Measurements from ENCODE around the gene ADAP1.

ADAP1 gene

DNA sequence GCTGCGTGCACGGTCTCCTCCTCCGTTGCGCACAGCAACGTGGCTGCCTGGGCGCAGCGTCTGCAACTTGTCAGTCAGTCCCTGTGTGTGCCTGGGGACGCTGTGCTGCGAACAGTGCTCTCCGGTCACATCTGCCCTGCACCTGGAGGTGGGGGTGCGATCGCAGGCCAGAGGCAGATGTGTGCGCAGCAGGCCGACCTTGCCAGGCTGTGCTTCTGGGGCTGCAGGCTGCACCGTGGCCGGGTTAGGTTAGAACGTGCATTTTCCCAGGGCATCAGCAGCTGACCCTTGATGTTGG is 86.3 kb downstream of the ADAP1 start:
- H3K36me3 ChIP-seq (ENCODE audit: control insufficient read depth in 1 of 2, insufficient read depth in 2 of 2, low read length in 2 of 2), result peaks cover 50 to 54% of the 10 kb centered on the region in 2 experiments
- no peaks in the 10 kb centered on the region for H3K27me3 ChIP-seq (ENCODE audit: insufficient read depth, low read length)
- H2BK5ac ChIP-seq (ENCODE audit: low read depth, low read length, poor library complexity), result no peak overlapping the region
- peaks cover 1% of the 10 kb centered on the region for H3K9me3 ChIP-seq (ENCODE audit: insufficient read depth, low read depth, low read length)
- no peaks in the 10 kb centered on the region for H3K4me1 ChIP-seq (ENCODE audit: control insufficient read depth in 1 of 2, insufficient read depth in 2 of 2, low read length in 2 of 2)
- no peak overlapping the region for H3K4me3 ChIP-seq (ENCODE audit: low read depth, low read length)
- DNase-seq, result no peak
- no peak overlapping the region for H2AK5ac ChIP-seq (ENCODE audit: low read length)
- H3K9ac ChIP-seq (ENCODE audit: low read length), result no peak overlapping the region
- no CpG with 5 or more reads among the region's 17 CpGs for WGBS (ENCODE audit: extremely low coverage, insufficient coverage, insufficient read length)
- no peak overlapping the region for H3K14ac ChIP-seq (ENCODE audit: low read length)
- no peak overlapping the region for H4K12ac ChIP-seq (ENCODE audit: low read depth, low read length)
- H3K18ac ChIP-seq (ENCODE audit: low read length), result peak overlapping the region; percentile 33
- no peak overlapping the region for H3K27ac ChIP-seq (ENCODE audit: low read depth, low read length)
- H3K4me2 ChIP-seq (ENCODE audit: low read length), result no peak overlapping the region
- H3K79me1 ChIP-seq (ENCODE audit: low read length), result no peaks in the 10 kb centered on the region
- H3K23ac ChIP-seq (ENCODE audit: low read length), result no peak overlapping the region
- H2BK12ac ChIP-seq (ENCODE audit: low read length), result no peak overlapping the region
- H3K79me2 ChIP-seq (ENCODE audit: control insufficient read depth, insufficient read depth, low read length, poor library complexity), result no peaks in the 10 kb centered on the region
- H2AFZ ChIP-seq (ENCODE audit: insufficient read depth, low read length, poor library complexity), result no peak overlapping the region
- H4K8ac ChIP-seq (ENCODE audit: low read depth, low read length), result no peak overlapping the region
- no peak overlapping the region for H2BK120ac ChIP-seq (ENCODE audit: insufficient read depth, low read length, poor library complexity)
- no peak overlapping the region for H3K4ac ChIP-seq (ENCODE audit: low read depth, low read length)
- H4K91ac ChIP-seq (ENCODE audit: low read depth, low read length), result no peak overlapping the region

DNA sequence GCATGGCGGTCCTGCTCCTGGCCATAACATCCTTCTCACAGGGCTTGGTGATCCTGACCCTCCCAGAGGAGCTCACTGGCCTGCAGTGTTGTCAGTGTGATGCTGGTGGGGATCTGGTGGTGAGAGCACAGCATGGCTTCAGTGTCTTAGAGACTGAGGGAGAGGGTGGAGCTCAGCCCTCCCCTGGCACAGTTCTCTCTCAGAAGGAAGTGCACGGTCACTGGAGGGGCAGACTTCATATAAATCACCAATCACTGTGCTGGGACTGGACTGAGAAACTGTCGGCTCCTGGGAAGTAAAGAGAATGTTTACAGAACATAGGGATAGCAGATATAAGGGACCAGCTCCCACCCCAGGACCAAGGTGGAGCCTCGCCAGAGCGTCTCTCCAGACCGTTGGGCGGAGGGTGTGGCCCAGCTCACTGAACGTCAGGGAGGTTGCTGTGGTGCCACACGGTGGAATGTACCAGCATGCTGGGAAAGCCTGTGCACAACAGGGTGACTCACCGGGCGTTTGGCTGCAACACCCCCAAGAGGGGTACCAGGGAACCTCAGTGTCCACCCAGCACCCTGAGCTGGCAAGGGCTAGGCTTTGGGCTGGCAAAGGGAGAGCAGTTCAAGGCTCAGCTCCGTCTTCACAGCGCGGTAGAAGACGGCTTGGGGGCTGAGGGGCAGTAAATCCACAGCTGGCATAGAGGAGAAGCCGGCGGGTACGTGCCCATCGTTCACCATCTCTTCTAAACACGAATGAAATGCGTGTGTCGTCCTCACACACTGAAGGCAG is 86.9 kb downstream of the ADAP1 start:
- Histone ChIP-seq H3K23ac (ENCODE audit: low read length) (no peak overlapping the region), H3K14ac (ENCODE audit: low read length) (no peak overlapping the region), H3K4me2 (ENCODE audit: low read length) (no peak overlapping the region), H3K9ac (ENCODE audit: low read length) (no peak overlapping the region), H3K18ac (ENCODE audit: low read length) (no peak overlapping the region), H3K79me1 (ENCODE audit: low read length) (no peaks in the 10 kb centered on the region), H4K12ac (ENCODE audit: low read depth, low read length) (no peak overlapping the region), H2AFZ (ENCODE audit: insufficient read depth, low read length, poor library complexity) (no peak overlapping the region), H3K79me2 (ENCODE audit: control insufficient read depth, insufficient read depth, low read length, poor library complexity) (no peaks in the 10 kb centered on the region), H3K4me3 (ENCODE audit: low read depth, low read length) (no peak overlapping the region), H3K9me3 (ENCODE audit: insufficient read depth, low read depth, low read length) (peaks cover 1% of the 10 kb centered on the region), H2AK5ac (ENCODE audit: low read length) (no peak overlapping the region), H3K4ac (ENCODE audit: low read depth, low read length) (no peak overlapping the region), H3K4me1 (ENCODE audit: control insufficient read depth in 1 of 2, insufficient read depth in 2 of 2, low read length in 2 of 2) (no peaks in the 10 kb centered on the region), H4K91ac (ENCODE audit: low read depth, low read length) (no peak overlapping the region), H2BK5ac (ENCODE audit: low read depth, low read length, poor library complexity) (no peak overlapping the region), H2BK12ac (ENCODE audit: low read length) (no peak overlapping the region), H3K27me3 (ENCODE audit: insufficient read depth, low read length) (no peaks in the 10 kb centered on the region), H3K36me3 (ENCODE audit: control insufficient read depth in 1 of 2, insufficient read depth in 2 of 2, low read length in 2 of 2) (peaks cover 51 to 53% of the 10 kb centered on the region in 2 experiments), H3K27ac (ENCODE audit: low read depth, low read length) (no peak overlapping the region), H2BK120ac (ENCODE audit: insufficient read depth, low read length, poor library complexity) (no peak overlapping the region), H4K8ac (ENCODE audit: low read depth, low read length) (no peak overlapping the region)
- no CpG with 5 or more reads among the region's 22 CpGs for WGBS (ENCODE audit: extremely low coverage, insufficient coverage, insufficient read length)
- DNase-seq, result no peak

DNA sequence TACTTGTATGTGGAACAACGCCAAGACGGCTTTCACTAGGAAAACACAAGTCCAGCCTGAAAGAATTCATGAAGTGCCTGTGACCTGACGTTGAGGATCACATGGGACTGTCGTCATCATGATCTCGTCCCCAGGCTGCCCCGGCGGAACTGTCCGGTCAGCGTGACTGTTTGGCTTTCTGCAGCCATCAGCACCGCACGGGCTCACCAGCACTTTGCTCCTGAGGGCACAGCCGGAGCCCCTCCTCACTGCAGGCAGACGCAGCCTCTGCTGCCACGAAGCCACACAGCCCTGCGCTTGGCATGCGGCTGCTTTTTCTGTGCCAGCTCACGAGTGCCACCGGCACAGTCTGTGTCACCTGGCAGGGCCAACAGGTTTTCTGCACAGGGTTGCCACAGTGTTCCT is 87.5 kb downstream of the ADAP1 start:
- H2AFZ ChIP-seq (ENCODE audit: insufficient read depth, low read length, poor library complexity), result no peak overlapping the region
- no peaks in the 10 kb centered on the region for H3K27me3 ChIP-seq (ENCODE audit: insufficient read depth, low read length)
- no peak overlapping the region for H4K12ac ChIP-seq (ENCODE audit: low read depth, low read length)
- DNase-seq, result peak in 1 of 2 donors; percentile 45
- H3K79me1 ChIP-seq (ENCODE audit: low read length), result no peaks in the 10 kb centered on the region
- H3K23ac ChIP-seq (ENCODE audit: low read length), result no peak overlapping the region
- peaks cover 48 to 50% of the 10 kb centered on the region in 2 experiments for H3K36me3 ChIP-seq (ENCODE audit: control insufficient read depth in 1 of 2, insufficient read depth in 2 of 2, low read length in 2 of 2)
- WGBS (ENCODE audit: extremely low coverage, insufficient coverage, insufficient read length), result no CpG with 5 or more reads among the region's 18 CpGs
- no peak overlapping the region for H3K18ac ChIP-seq (ENCODE audit: low read length)
- no peak overlapping the region for H3K4me3 ChIP-seq (ENCODE audit: low read depth, low read length)
- H3K4ac ChIP-seq (ENCODE audit: low read depth, low read length), result no peak overlapping the region
- no peak overlapping the region for H3K4me2 ChIP-seq (ENCODE audit: low read length)
- no peak overlapping the region for H3K14ac ChIP-seq (ENCODE audit: low read length)
- H2BK12ac ChIP-seq (ENCODE audit: low read length), result no peak overlapping the region
- no peak overlapping the region for H4K8ac ChIP-seq (ENCODE audit: low read depth, low read length)
- peaks cover 1% of the 10 kb centered on the region for H3K9me3 ChIP-seq (ENCODE audit: insufficient read depth, low read depth, low read length)
- H2BK120ac ChIP-seq (ENCODE audit: insufficient read depth, low read length, poor library complexity), result no peak overlapping the region
- no peak overlapping the region for H3K27ac ChIP-seq (ENCODE audit: low read depth, low read length)
- no peak overlapping the region for H4K91ac ChIP-seq (ENCODE audit: low read depth, low read length)
- no peaks in the 10 kb centered on the region for H3K79me2 ChIP-seq (ENCODE audit: control insufficient read depth, insufficient read depth, low read length, poor library complexity)
- H2BK5ac ChIP-seq (ENCODE audit: low read depth, low read length, poor library complexity), result no peak overlapping the region
- H2AK5ac ChIP-seq (ENCODE audit: low read length), result no peak overlapping the region
- H3K9ac ChIP-seq (ENCODE audit: low read length), result no peak overlapping the region
- H3K4me1 ChIP-seq (ENCODE audit: control insufficient read depth in 1 of 2, insufficient read depth in 2 of 2, low read length in 2 of 2), result no peaks in the 10 kb centered on the region

DNA sequence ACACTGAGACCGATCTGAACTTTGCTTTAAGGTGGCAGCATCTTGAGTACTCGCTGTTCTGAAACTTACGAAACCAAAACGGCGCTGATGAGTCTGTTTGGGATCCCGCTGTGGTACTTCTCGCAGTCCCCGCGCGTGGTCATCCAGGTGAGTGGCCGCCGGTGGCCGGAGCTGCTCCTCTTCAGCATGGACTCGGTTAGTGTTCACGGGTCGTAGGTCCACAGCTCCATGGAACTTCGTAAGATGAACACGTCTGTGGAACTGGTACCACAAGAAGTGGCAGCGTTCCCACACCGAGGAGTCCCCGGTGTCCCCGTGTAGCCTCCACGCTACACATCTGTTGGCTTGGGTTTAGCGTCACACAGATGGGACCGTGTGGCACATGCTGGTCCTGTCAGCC is 88.6 kb downstream of the ADAP1 start:
- Histone ChIP-seq H3K18ac (ENCODE audit: low read length) (no peak overlapping the region), H3K36me3 (ENCODE audit: control insufficient read depth in 1 of 2, insufficient read depth in 2 of 2, low read length in 2 of 2) (peaks cover 55 to 57% of the 10 kb centered on the region in 2 experiments), H3K4me2 (ENCODE audit: low read length) (no peak overlapping the region), H2AFZ (ENCODE audit: insufficient read depth, low read length, poor library complexity) (no peak overlapping the region), H4K91ac (ENCODE audit: low read depth, low read length) (no peak overlapping the region), H3K23ac (ENCODE audit: low read length) (no peak overlapping the region), H3K27me3 (ENCODE audit: insufficient read depth, low read length) (no peaks in the 10 kb centered on the region), H4K12ac (ENCODE audit: low read depth, low read length) (no peak overlapping the region), H3K9me3 (ENCODE audit: insufficient read depth, low read depth, low read length) (peaks cover 1% of the 10 kb centered on the region), H3K4me1 (ENCODE audit: control insufficient read depth in 1 of 2, insufficient read depth in 2 of 2, low read length in 2 of 2) (no peaks in the 10 kb centered on the region), H3K9ac (ENCODE audit: low read length) (no peak overlapping the region), H2BK120ac (ENCODE audit: insufficient read depth, low read length, poor library complexity) (no peak overlapping the region), H3K79me1 (ENCODE audit: low read length) (no peaks in the 10 kb centered on the region), H3K79me2 (ENCODE audit: control insufficient read depth, insufficient read depth, low read length, poor library complexity) (no peaks in the 10 kb centered on the region), H2BK12ac (ENCODE audit: low read length) (no peak overlapping the region), H4K8ac (ENCODE audit: low read depth, low read length) (no peak overlapping the region), H3K4me3 (ENCODE audit: low read depth, low read length) (no peak overlapping the region), H2AK5ac (ENCODE audit: low read length) (no peak overlapping the region), H3K14ac (ENCODE audit: low read length) (no peak overlapping the region), H3K27ac (ENCODE audit: low read depth, low read length) (no peak overlapping the region), H2BK5ac (ENCODE audit: low read depth, low read length, poor library complexity) (no peak overlapping the region), H3K4ac (ENCODE audit: low read depth, low read length) (no peak overlapping the region)
- no CpG with 5 or more reads among the region's 25 CpGs for WGBS (ENCODE audit: extremely low coverage, insufficient coverage, insufficient read length)
- DNase-seq, result no peak
